Panc1 (cell line): Measurements from ENCODE around the gene ITGB6. TPM values are rescaled to one million over a fixed set of nuclear protein-coding genes. Genes with fewer than 3 reads are reported as not detected.

Experiments used
- ATAC-seq: fragments of 200-7000 bp; cut with Tn5 transposase; 2 replicates; pipeline ENCODE4 v1.9.1; 2020; ENCODE audit warnings: mild to moderate bottlenecking, moderate library complexity
- BruUV-seq: library from RNA; stranded (reverse); fragments of 400-500 nt; replicated peaks from 2 replicates; lab custom pipeline; 2021; lab: Mats Ljungman, UMichigan
- CTCF ChIA-PET: fragments of 300-600 bp; sonication (Branson Sonifier 250); formaldehyde crosslinking; loops from one replicate; lab custom pipeline; 2022; ENCODE audit warnings: antibody characterized with exemption; lab: Charles Lee
- POLR2A ChIA-PET: fragments of 300-600 bp; sonication (Branson Sonifier 250); formaldehyde crosslinking; loops from one replicate; lab custom pipeline; 2022; ENCODE audit warnings: antibody characterized with exemption; lab: Charles Lee
- DNase-seq: peaks from one replicate; pipeline ENCODE4 v3.0.0-alpha.2; 2010; ENCODE audit warnings: low read depth, low spot score
- H3K27ac ChIP-seq: 2 replicates; pipeline ENCODE4 v1.5.1; 2011; ENCODE audit warnings: mild to moderate bottlenecking, low read length, inconsistent platforms
- H3K27me3 ChIP-seq: fragments of 200-500 bp; sonication (Bioruptor generic); 2 replicates; pipeline ENCODE4 v1.6.0; 2014; ENCODE audit warnings: low read length, inconsistent platforms; ENCODE audit not compliant: control insufficient read depth, insufficient read depth
- H3K36me3 ChIP-seq: fragments of 200-500 bp; sonication (Bioruptor generic); 2 replicates; pipeline ENCODE4 v1.5.1; 2014; ENCODE audit warnings: inconsistent platforms, mild to moderate bottlenecking, low read length, moderate library complexity; ENCODE audit not compliant: control insufficient read depth, insufficient read depth
- H3K4me1 ChIP-seq: 2 replicates; pipeline ENCODE4 v1.5.1; 2011; ENCODE audit warnings: inconsistent platforms, mild to moderate bottlenecking, low read length, moderate library complexity; ENCODE audit not compliant: control insufficient read depth, insufficient read depth
- H3K4me3 ChIP-seq, 2 experiments: 2 replicates each; pipeline ENCODE4 v1.5.1; 2011 to 2012; ENCODE audit warnings: low read depth in 2 of 2, low read length in 2 of 2, mild to moderate bottlenecking in 2 of 2, inconsistent platforms in 1 of 2, moderate library complexity in 1 of 2
- H3K9me3 ChIP-seq: fragments of 200-500 bp; sonication (Bioruptor generic); 2 replicates; pipeline ENCODE4 v1.5.1; 2014; ENCODE audit warnings: low read depth, mild to moderate bottlenecking, inconsistent platforms, low read length, moderate library complexity; ENCODE audit not compliant: control insufficient read depth, insufficient read depth
- POLR2AphosphoS5 ChIP-seq: IDR thresholded peaks from 2 replicates; pipeline ENCODE4 v1.6.1; 2012; ENCODE audit warnings: mild to moderate bottlenecking, low read depth, low read length, moderate library complexity
- REST ChIP-seq, 2 experiments: IDR thresholded peaks; 2 replicates each; pipeline ENCODE4 v1.6.1; 2011 to 2012; ENCODE audit warnings: low read depth in 2 of 2, control low read depth in 1 of 2, low read length in 1 of 2, mild to moderate bottlenecking in 1 of 2, moderate library complexity in 1 of 2; ENCODE audit not compliant: insufficient read depth in 1 of 2
- SIN3A ChIP-seq: IDR thresholded peaks from 2 replicates; pipeline ENCODE4 v1.6.1; 2012; ENCODE audit warnings: low read depth, mild to moderate bottlenecking, low read length, moderate library complexity, borderline replicate concordance; ENCODE audit not compliant: insufficient read depth
- TCF7L2 ChIP-seq: IDR thresholded peaks from 2 replicates; pipeline ENCODE4 v1.6.1; 2011; ENCODE audit warnings: mild to moderate bottlenecking, low read depth, low read length, inconsistent platforms
- in situ Hi-C: cut with HindIII; loops from 2 replicates; pipeline ENCODE4 v1.10.0; 2016; ENCODE audit warnings: low sequenced_read_pairs, low pct_unique_long_range_greater_than_20kb
- intact Hi-C: fragments of 100-400 bp; cut with micrococcal nuclease; formaldehyde crosslinking; loops from one replicate; pipeline ENCODE4 v1.10.0; 2022; ENCODE audit not compliant: unreplicated experiment
- total RNA-seq: library from RNA; stranded (reverse); gene quantifications from one replicate; pipeline ENCODE4 v1.2.1, GENCODE V29; 2021; ENCODE audit not compliant: unreplicated experiment
- TF ChIP-seq, protein P1 (sequence below): fragments of 450-650 bp; IDR thresholded peaks from 2 replicates; pipeline ENCODE4 v1.5.1; 2017; ENCODE audit warnings: mild to moderate bottlenecking

The ITGB6 gene
- total RNA-seq, 1 experiment from 2014 or later, result 0.08 TPM

GRCh38 chr2:160091381-160091780, 108.7 kb downstream of the ITGB6 start:
- Histone ChIP-seq H3K4me3 (no peak overlapping the region), H3K27ac (no peak overlapping the region), H3K36me3 (no peaks in the 10 kb centered on the region), H3K4me1 (no peaks in the 10 kb centered on the region), H3K27me3 (no peaks in the 10 kb centered on the region), H3K9me3 (peaks cover 12% of the 10 kb centered on the region; the same call in 1 of the 2 replicates)
- BruUV-seq, result no TSS peak
- in situ Hi-C loops (no loop called here), intact Hi-C loops (no loop called here)
- ChIA-PET POLR2A (no interaction called here), CTCF (no interaction called here)
- no peak for ATAC-seq
- no peak for DNase-seq
- TF ChIP-seq POLR2AphosphoS5, result no peak
- TF ChIP-seq TCF7L2, result no peak
- TF ChIP-seq SIN3A, result no peak
- TF ChIP-seq, protein P1, sequence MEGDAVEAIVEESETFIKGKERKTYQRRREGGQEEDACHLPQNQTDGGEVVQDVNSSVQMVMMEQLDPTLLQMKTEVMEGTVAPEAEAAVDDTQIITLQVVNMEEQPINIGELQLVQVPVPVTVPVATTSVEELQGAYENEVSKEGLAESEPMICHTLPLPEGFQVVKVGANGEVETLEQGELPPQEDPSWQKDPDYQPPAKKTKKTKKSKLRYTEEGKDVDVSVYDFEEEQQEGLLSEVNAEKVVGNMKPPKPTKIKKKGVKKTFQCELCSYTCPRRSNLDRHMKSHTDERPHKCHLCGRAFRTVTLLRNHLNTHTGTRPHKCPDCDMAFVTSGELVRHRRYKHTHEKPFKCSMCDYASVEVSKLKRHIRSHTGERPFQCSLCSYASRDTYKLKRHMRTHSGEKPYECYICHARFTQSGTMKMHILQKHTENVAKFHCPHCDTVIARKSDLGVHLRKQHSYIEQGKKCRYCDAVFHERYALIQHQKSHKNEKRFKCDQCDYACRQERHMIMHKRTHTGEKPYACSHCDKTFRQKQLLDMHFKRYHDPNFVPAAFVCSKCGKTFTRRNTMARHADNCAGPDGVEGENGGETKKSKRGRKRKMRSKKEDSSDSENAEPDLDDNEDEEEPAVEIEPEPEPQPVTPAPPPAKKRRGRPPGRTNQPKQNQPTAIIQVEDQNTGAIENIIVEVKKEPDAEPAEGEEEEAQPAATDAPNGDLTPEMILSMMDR, result no peak
- TF ChIP-seq REST (IDR thresholded peaks at IDR 0.05; ENCODE audit: insufficient read depth in 1 of 2, low read depth in 2 of 2, low read length in 1 of 2), result no peak

DNA sequence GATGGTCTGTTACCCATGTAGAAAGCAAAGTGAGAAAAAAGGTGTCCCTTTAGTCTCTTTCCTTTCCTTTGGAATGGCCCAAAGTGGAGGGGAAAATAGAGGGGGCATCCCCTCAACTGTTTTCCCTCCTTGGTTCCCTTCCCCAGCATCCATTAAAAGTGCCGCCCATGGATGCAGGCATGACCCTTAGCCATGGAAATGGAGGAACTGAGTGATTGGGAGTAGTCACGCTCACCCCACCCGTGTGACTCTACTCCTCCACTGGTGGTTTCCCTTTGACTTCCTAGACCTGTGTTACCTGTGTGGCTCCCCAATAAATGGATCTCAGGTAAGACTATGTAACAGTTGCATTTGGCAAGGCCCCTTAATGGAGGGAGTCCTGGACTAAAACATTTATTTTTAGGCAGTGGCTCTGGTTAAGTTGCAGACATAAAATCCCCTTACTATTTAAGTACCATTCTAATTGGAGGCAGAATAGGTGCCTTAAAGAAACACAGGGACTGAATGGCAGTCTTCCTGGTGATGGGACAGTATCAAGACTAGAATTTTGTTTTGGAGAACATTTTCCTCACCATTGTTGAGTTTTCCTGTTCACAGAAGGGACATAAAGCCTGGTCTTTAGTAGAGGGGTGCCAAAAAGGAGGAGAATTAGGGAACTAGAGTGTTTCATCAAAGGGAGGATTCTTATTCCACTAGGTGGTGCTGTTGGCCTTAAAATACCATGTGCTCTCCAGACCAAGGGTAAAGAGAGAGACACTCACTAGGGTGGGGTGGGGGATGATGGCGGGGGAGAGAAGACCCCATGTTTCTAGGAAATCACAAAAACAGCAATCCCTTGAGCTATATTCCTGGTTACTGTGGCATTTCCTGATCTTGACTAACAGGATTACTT, 112.0 kb downstream of the ITGB6 start:
- ATAC-seq, result peak; percentile 84
- no peak for TF ChIP-seq TCF7L2
- TF ChIP-seq REST (IDR thresholded peaks at IDR 0.05; ENCODE audit: insufficient read depth in 1 of 2, low read depth in 2 of 2, low read length in 1 of 2), result no peak
- no peak for TF ChIP-seq POLR2AphosphoS5
- TF ChIP-seq, protein P1, result peak; percentile 43
- Histone ChIP-seq H3K9me3 (peaks cover 13% of the 10 kb centered on the region; the same call in 1 of the 2 replicates), H3K36me3 (no peaks in the 10 kb centered on the region), H3K27ac (no peak overlapping the region), H3K4me1 (no peaks in the 10 kb centered on the region), H3K4me3 (no peak overlapping the region), H3K27me3 (no peaks in the 10 kb centered on the region)
- in situ Hi-C loops (no loop called here), intact Hi-C loops (no loop called here)
- POLR2A ChIA-PET, result no interaction called here
- no TSS peak for BruUV-seq
- DNase-seq, result no peak
- CTCF ChIA-PET, result interaction anchor here (0.6 to 1.1 kb wide), 2 partner anchors 34 to 906 kb away, joined by 3 read pairs; no protein-coding TSS in a partner anchor
